HEK293 (cell line): ENCODE data around the gene JAK3.

ENCODE experiments used
- ZNF140 ChIP-seq: fragments of 450-650 bp; formaldehyde crosslinking; IDR thresholded peaks from 2 replicates; pipeline ENCODE4 v1.5.1; 2016; ENCODE audit warnings: missing biosample characterization, missing genetic modification characterization
- TF ChIP-seq, protein P1 (sequence below): fragments of 450-650 bp; formaldehyde crosslinking; IDR thresholded peaks from 2 replicates; pipeline ENCODE4 v1.5.1; 2016; ENCODE audit warnings: missing biosample characterization, missing genetic modification characterization
- TF ChIP-seq, protein P2 (sequence below): fragments of 450-650 bp; formaldehyde crosslinking; IDR thresholded peaks from 2 replicates; pipeline ENCODE4 v1.5.1; 2016; ENCODE audit warnings: missing biosample characterization, missing genetic modification characterization

Gene JAK3

DNA sequence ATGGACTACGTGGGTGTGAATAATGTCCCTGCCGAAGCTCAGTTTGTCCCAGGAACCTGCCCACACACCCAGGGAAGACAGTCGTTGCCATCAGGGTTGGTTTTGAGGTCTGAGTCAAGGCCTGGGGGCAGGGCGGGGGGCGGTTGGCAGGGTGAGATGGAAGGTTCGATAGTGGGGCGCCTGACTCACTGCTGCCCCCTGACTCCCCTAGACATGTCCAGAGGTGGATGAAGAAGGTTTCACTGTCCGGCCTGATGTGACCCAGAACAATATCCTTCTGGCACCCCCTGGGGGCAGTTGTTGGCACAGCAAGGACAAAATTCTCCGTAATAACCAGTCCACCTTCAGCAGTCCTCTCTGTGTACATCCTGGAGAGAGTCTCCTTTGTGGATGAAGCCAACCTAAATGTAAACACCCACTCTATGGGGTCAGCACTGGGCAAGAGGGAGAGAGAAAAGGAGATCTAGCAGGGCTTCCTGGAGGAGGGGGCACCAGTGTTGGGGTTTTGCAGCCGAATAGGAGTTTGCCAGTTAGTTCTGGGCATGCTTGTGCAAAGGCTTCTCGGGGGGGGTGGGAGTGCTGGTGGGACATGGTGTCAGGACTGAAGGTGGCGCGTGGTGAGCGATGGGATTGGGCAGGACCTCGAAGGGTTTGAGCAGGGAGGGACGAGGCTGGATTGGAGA lies 72.4 kb downstream of the JAK3 start (continued):
- TF ChIP-seq, protein P1, sequence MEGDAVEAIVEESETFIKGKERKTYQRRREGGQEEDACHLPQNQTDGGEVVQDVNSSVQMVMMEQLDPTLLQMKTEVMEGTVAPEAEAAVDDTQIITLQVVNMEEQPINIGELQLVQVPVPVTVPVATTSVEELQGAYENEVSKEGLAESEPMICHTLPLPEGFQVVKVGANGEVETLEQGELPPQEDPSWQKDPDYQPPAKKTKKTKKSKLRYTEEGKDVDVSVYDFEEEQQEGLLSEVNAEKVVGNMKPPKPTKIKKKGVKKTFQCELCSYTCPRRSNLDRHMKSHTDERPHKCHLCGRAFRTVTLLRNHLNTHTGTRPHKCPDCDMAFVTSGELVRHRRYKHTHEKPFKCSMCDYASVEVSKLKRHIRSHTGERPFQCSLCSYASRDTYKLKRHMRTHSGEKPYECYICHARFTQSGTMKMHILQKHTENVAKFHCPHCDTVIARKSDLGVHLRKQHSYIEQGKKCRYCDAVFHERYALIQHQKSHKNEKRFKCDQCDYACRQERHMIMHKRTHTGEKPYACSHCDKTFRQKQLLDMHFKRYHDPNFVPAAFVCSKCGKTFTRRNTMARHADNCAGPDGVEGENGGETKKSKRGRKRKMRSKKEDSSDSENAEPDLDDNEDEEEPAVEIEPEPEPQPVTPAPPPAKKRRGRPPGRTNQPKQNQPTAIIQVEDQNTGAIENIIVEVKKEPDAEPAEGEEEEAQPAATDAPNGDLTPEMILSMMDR (tag by site-specific recombination) = peak; percentile 73; the same call in 1 of the 2 replicates
- TF ChIP-seq ZNF140 (tag by site-specific recombination) = no peak
- TF ChIP-seq, protein P2, sequence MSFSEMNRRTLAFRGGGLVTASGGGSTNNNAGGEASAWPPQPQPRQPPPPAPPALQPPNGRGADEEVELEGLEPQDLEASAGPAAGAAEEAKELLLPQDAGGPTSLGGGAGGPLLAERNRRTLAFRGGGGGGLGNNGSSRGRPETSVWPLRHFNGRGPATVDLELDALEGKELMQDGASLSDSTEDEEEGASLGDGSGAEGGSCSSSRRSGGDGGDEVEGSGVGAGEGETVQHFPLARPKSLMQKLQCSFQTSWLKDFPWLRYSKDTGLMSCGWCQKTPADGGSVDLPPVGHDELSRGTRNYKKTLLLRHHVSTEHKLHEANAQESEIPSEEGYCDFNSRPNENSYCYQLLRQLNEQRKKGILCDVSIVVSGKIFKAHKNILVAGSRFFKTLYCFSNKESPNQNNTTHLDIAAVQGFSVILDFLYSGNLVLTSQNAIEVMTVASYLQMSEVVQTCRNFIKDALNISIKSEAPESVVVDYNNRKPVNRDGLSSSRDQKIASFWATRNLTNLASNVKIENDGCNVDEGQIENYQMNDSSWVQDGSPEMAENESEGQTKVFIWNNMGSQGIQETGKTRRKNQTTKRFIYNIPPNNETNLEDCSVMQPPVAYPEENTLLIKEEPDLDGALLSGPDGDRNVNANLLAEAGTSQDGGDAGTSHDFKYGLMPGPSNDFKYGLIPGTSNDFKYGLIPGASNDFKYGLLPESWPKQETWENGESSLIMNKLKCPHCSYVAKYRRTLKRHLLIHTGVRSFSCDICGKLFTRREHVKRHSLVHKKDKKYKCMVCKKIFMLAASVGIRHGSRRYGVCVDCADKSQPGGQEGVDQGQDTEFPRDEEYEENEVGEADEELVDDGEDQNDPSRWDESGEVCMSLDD = no peak
- TF ChIP-seq, all 188 proteins: peak for 6
